ENCODE results near the gene DLL1.

- TF ChIP-seq CTCF (conservative IDR thresholded peaks at IDR 0.05; ENCODE audit: low read length) (0 out of 2 replicates have a peak, but pooled peaks have one; percentile 13), EZH2phosphoT487 (IDR thresholded peaks at IDR 0.05; ENCODE audit: borderline replicate concordance, low read depth, low read length) (no peak)
Observed at GRCh38 chr6:170277893-170278742, 12.8 kb downstream of the DLL1 start.

Data from OCI-LY7 (cell line).